ENCODE measurements around the gene ARL2BP.

- no peak for TF ChIP-seq CTCF (IDR thresholded peaks at IDR 0.05)
- TF ChIP-seq POLR2A (IDR thresholded peaks at IDR 0.05) = no peak
Measured at GRCh38 chr16:57196286-57196685, 48.8 kb upstream of the ARL2BP start.

Data from esophagus squamous epithelium (tissue), 4 donors.